ENCODE measurements around the gene TMEM88. TPM values are rescaled to one million over a fixed set of nuclear protein-coding genes. Genes with fewer than 3 reads are reported as not detected.

Gene TMEM88
- polyA plus RNA-seq, 1 donor from 2014 or later = 4.2 TPM

DNA sequence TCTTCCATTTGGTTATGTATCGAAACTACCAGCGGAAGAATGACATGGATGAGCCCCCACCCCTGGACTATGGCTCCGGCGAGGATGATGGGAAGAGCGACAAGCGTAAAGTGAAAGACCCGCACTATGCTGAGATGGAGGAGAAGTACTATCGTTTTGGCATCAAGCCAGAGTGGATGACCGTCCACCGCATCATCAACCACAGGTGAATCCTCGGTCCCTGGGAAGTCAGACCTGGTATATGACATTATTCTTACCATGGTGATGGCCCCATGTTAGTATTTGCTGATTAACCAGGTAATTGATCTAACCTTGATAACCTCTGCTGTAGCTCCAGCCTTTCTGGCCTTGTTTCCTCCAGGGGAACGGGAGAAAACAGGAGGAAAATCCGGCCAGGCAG is 42.2 kb downstream of the TMEM88 start:
- Histone ChIP-seq H4K20me1 (ENCODE audit: insufficient read depth) (no peaks in the 10 kb centered on the region), H3K9me3 (ENCODE audit: low read length) (no peaks in the 10 kb centered on the region), H3F3A (ENCODE audit: insufficient read depth, low read length, poor library complexity, severe bottlenecking) (no peaks in the 10 kb centered on the region), H2AFZ (ENCODE audit: low read depth, low read length) (no peak overlapping the region), H3K9ac (ENCODE audit: low read length) (no peak overlapping the region), H3K27me3 (ENCODE audit: insufficient read depth, low read depth, low read length) (no peaks in the 10 kb centered on the region), H3K4me2 (ENCODE audit: low read length) (no peak overlapping the region), H3K36me3 (ENCODE audit: insufficient read depth, low read length) (peaks cover 18% of the 10 kb centered on the region), H3K4me3 (ENCODE audit: low read length) (no peak overlapping the region), H3K79me2 (replicated peaks; ENCODE audit: insufficient read depth, low read length) (peaks cover 5% of the 10 kb centered on the region), H3K27ac (ENCODE audit: low read length) (no peak overlapping the region), H3K9me2 (ENCODE audit: insufficient read depth, low read length) (no peaks in the 10 kb centered on the region)
- TF ChIP-seq EP300 (conservative IDR thresholded peaks at IDR 0.05; ENCODE audit: poor library complexity, severe bottlenecking) (no peak), TAF1 (IDR thresholded peaks at IDR 0.05; ENCODE audit: low read depth) (no peak), MXI1 (conservative IDR thresholded peaks at IDR 0.05; ENCODE audit: poor library complexity, severe bottlenecking) (no peak), SMC3 (conservative IDR thresholded peaks at IDR 0.05; ENCODE audit: poor library complexity) (no peak), POLR2AphosphoS5 (IDR thresholded peaks at IDR 0.05) (no peak), RAD21 (conservative IDR thresholded peaks at IDR 0.05) (no peak), EZH2 (IDR thresholded peaks at IDR 0.05; ENCODE audit: borderline replicate concordance, insufficient read depth, low read length, poor library complexity, severe bottlenecking) (no peak)
- TF ChIP-seq, protein P1, sequence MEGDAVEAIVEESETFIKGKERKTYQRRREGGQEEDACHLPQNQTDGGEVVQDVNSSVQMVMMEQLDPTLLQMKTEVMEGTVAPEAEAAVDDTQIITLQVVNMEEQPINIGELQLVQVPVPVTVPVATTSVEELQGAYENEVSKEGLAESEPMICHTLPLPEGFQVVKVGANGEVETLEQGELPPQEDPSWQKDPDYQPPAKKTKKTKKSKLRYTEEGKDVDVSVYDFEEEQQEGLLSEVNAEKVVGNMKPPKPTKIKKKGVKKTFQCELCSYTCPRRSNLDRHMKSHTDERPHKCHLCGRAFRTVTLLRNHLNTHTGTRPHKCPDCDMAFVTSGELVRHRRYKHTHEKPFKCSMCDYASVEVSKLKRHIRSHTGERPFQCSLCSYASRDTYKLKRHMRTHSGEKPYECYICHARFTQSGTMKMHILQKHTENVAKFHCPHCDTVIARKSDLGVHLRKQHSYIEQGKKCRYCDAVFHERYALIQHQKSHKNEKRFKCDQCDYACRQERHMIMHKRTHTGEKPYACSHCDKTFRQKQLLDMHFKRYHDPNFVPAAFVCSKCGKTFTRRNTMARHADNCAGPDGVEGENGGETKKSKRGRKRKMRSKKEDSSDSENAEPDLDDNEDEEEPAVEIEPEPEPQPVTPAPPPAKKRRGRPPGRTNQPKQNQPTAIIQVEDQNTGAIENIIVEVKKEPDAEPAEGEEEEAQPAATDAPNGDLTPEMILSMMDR (IDR thresholded peaks at IDR 0.05; ENCODE audit: poor library complexity, severe bottlenecking) = no peak
- TF ChIP-seq, protein P2, sequence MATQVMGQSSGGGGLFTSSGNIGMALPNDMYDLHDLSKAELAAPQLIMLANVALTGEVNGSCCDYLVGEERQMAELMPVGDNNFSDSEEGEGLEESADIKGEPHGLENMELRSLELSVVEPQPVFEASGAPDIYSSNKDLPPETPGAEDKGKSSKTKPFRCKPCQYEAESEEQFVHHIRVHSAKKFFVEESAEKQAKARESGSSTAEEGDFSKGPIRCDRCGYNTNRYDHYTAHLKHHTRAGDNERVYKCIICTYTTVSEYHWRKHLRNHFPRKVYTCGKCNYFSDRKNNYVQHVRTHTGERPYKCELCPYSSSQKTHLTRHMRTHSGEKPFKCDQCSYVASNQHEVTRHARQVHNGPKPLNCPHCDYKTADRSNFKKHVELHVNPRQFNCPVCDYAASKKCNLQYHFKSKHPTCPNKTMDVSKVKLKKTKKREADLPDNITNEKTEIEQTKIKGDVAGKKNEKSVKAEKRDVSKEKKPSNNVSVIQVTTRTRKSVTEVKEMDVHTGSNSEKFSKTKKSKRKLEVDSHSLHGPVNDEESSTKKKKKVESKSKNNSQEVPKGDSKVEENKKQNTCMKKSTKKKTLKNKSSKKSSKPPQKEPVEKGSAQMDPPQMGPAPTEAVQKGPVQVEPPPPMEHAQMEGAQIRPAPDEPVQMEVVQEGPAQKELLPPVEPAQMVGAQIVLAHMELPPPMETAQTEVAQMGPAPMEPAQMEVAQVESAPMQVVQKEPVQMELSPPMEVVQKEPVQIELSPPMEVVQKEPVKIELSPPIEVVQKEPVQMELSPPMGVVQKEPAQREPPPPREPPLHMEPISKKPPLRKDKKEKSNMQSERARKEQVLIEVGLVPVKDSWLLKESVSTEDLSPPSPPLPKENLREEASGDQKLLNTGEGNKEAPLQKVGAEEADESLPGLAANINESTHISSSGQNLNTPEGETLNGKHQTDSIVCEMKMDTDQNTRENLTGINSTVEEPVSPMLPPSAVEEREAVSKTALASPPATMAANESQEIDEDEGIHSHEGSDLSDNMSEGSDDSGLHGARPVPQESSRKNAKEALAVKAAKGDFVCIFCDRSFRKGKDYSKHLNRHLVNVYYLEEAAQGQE (IDR thresholded peaks at IDR 0.05; ENCODE audit: borderline replicate concordance) = no peak

DNA sequence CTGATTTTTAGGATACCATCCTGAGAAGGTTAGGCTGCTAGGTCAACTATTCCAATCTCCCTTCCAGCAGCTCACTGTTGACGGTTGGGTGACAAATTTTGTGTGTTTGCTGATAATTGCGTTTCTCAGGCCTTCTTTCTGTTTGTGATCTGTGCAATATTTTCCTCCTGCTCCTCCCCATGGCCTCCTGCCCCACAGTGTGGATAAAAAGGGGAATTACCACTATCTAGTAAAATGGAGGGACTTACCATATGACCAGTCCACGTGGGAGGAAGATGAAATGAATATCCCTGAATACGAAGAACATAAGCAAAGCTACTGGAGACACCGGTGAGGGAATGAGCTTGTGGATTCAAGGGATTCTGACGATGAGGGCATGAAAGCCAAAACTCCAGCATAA is 42.9 kb downstream of the TMEM88 start:
- Histone ChIP-seq H3K79me2 (replicated peaks; ENCODE audit: insufficient read depth, low read length) (peaks cover 4% of the 10 kb centered on the region), H3K27ac (ENCODE audit: low read length) (no peak overlapping the region), H3K36me3 (ENCODE audit: insufficient read depth, low read length) (peaks cover 18% of the 10 kb centered on the region), H3K9me3 (ENCODE audit: low read length) (no peaks in the 10 kb centered on the region), H3F3A (ENCODE audit: insufficient read depth, low read length, poor library complexity, severe bottlenecking) (no peaks in the 10 kb centered on the region), H3K27me3 (ENCODE audit: insufficient read depth, low read depth, low read length) (no peaks in the 10 kb centered on the region), H2AFZ (ENCODE audit: low read depth, low read length) (no peak overlapping the region), H3K9me2 (ENCODE audit: insufficient read depth, low read length) (no peaks in the 10 kb centered on the region), H3K9ac (ENCODE audit: low read length) (no peak overlapping the region), H4K20me1 (ENCODE audit: insufficient read depth) (no peaks in the 10 kb centered on the region), H3K4me2 (ENCODE audit: low read length) (no peak overlapping the region), H3K4me3 (ENCODE audit: low read length) (no peak overlapping the region)
- peak; percentile 51 for TF ChIP-seq RAD21 (conservative IDR thresholded peaks at IDR 0.05)
- no peak for TF ChIP-seq POLR2AphosphoS5 (IDR thresholded peaks at IDR 0.05)
- TF ChIP-seq SMC3 (conservative IDR thresholded peaks at IDR 0.05; ENCODE audit: poor library complexity) = peak; percentile 59
- no peak for TF ChIP-seq EP300 (conservative IDR thresholded peaks at IDR 0.05; ENCODE audit: poor library complexity, severe bottlenecking)
- no peak for TF ChIP-seq EZH2 (IDR thresholded peaks at IDR 0.05; ENCODE audit: borderline replicate concordance, insufficient read depth, low read length, poor library complexity, severe bottlenecking)
- TF ChIP-seq MXI1 (conservative IDR thresholded peaks at IDR 0.05; ENCODE audit: poor library complexity, severe bottlenecking) = no peak
- no peak for TF ChIP-seq TAF1 (IDR thresholded peaks at IDR 0.05; ENCODE audit: low read depth)
- TF ChIP-seq, protein P2 (IDR thresholded peaks at IDR 0.05; ENCODE audit: borderline replicate concordance) = no peak
- TF ChIP-seq, protein P1 (IDR thresholded peaks at IDR 0.05; ENCODE audit: poor library complexity, severe bottlenecking) = peak; percentile 39

Measured in neural cell (in vitro differentiated cells).